ENCODE data around the gene EPHB1.

DNA sequence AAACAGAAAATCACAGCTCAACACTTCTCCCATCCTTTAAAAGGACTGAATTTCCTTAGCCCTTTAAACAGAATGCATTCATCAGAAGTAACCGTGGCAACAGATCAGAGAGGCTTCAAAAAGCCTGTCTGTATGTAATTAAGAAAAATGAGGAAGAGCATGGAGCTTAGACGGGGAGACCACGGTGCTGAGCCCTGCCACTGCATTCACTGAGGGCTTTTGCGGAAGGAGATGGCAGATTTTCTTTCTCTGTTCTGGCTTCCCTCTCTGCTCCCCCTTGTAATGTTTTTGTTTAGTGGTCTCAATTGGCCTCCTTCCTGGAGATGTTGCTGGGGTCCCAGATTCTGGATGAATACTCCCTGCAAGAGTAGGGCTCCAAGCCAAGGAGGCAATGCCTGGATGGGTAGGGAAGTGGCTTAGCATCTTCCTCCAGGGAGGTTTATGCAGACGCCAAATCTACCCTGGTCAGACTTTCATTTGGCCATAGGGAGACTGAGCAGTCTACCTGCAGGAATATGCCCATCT lies 332.9 kb downstream of the EPHB1 start:
- TF ChIP-seq EZH2 (IDR thresholded peaks at IDR 0.05; ENCODE audit: insufficient read depth, poor library complexity, severe bottlenecking): no peak
- TF ChIP-seq EZH2phosphoT487 (IDR thresholded peaks at IDR 0.05; ENCODE audit: insufficient read depth, low read depth): no peak
